H1 (cell line): ENCODE results near the gene ING5. TPM values are rescaled to one million over a fixed set of nuclear protein-coding genes. Genes with fewer than 3 reads are reported as not detected.

ENCODE experiments used
- CHD7 ChIP-seq: fragments of 300-600 bp; sonication (generic); IDR thresholded peaks from 2 replicates; pipeline ENCODE4 v1.7.1; 2012; ENCODE audit warnings: low read length, moderate library complexity, mild to moderate bottlenecking, inconsistent platforms; ENCODE audit not compliant: insufficient replicate concordance
- polyA plus RNA-seq, 7 experiments: library from polyadenylated mRNA; depleted of rRNA in 3 of 7; stranded (reverse) in 5 of 7; unstranded in 2 of 7; fragments of >200 nt in 5 of 7; fragments of 200-250 nt in 2 of 7; gene quantifications; 1 replicate in 5 of 7; 2 replicates in 1 of 7; 4 replicates in 1 of 7; pipeline versions ENCODE4 v1.2.1 to v1.2.3, GENCODE V29; 2011 to 2013; ENCODE audit warnings: missing spikeins in 2 of 7, mixed read lengths in 2 of 7
- total RNA-seq: library from RNA; stranded (reverse); fragmentation: NEBNext Ultra II Directional; extraction: Animal tissue kit (Norgen Biotek cat#: 25700); gene quantifications from 2 replicates; pipeline ENCODE4 v1.2.1, GENCODE V29; 2021

The ING5 gene
- total and polyA plus RNA-seq, 2 of the 8 experiments (the other 6 are each of a cell fraction or from before 2014, with no cell fraction given) = 41.5 to 47.4 TPM

- no peak for TF ChIP-seq CHD7
- TF ChIP-seq, all 59 proteins: peak for 0
Observed at GRCh38 chr2:241774419-241775222, 72.8 kb downstream of the ING5 start (continued).
